B cell (primary cell): Measurements from ENCODE around the gene ATP8B1.

Experiments used
- EZH2 ChIP-seq: IDR thresholded peaks from 2 replicates; pipeline ENCODE4 v1.6.1; 2012; ENCODE audit warnings: borderline replicate concordance, low read depth, mild to moderate bottlenecking, moderate library complexity, low read length; ENCODE audit not compliant: insufficient read depth, poor library complexity, severe bottlenecking
- TF ChIP-seq, protein P1 (sequence below): fragments of 200-600 bp; IDR thresholded peaks from one replicate; pipeline ENCODE4 v1.8.0; 2022; ENCODE audit warnings: antibody characterized with exemption, mild to moderate bottlenecking

DNA sequence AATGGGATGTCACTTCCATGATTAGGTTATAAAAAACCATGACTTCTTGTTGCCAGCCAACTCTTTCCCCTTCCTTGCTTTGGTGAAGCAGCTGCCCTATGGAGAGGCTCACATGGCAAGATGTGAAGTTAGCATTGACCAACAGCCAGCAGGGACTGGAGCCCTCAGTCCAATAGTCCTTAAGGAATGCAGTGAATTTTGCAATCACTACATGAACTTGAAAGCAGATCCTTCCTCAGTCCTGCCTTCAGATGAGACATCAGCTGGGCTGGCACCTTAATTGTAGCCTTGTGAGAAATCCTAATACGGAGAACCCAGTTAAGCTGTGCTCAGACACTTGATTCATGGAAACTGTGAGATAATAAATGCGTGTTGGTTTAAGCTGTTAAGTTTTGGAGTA is 61.8 kb downstream of the ATP8B1 start:
- TF ChIP-seq, protein P1, sequence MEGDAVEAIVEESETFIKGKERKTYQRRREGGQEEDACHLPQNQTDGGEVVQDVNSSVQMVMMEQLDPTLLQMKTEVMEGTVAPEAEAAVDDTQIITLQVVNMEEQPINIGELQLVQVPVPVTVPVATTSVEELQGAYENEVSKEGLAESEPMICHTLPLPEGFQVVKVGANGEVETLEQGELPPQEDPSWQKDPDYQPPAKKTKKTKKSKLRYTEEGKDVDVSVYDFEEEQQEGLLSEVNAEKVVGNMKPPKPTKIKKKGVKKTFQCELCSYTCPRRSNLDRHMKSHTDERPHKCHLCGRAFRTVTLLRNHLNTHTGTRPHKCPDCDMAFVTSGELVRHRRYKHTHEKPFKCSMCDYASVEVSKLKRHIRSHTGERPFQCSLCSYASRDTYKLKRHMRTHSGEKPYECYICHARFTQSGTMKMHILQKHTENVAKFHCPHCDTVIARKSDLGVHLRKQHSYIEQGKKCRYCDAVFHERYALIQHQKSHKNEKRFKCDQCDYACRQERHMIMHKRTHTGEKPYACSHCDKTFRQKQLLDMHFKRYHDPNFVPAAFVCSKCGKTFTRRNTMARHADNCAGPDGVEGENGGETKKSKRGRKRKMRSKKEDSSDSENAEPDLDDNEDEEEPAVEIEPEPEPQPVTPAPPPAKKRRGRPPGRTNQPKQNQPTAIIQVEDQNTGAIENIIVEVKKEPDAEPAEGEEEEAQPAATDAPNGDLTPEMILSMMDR = no peak
- TF ChIP-seq EZH2 = no peak
